ENCODE results near the gene IFI30. TPM values are rescaled to one million over a fixed set of nuclear protein-coding genes. Genes with fewer than 3 reads are reported as not detected.

The IFI30 gene
- total RNA-seq, 1 experiment from 2014 or later: 20.2 TPM

- ChIA-PET CTCF (interaction anchor here (1.4 to 2.1 kb wide), 3 partner anchors 12 to 28 kb away, joined by 5 to 13 read pairs (median 6); partner anchors contain the start of gene PIK3R2), POLR2A (no interaction called here)
- H3K4me3 Mint-ChIP-seq: no peak overlapping the region
- H3K4me1 Mint-ChIP-seq: no peaks in the 10 kb centered on the region
- H3K9me3 Mint-ChIP-seq: peaks cover 3% of the 10 kb centered on the region
- ATAC-seq: no peak
- DNase-seq (ENCODE audit: low spot score): no peak
- peaks cover 30% of the 10 kb centered on the region for H3K36me3 Mint-ChIP-seq
- H3K27me3 Mint-ChIP-seq (ENCODE audit: low read depth): no peaks in the 10 kb centered on the region
- TF ChIP-seq GRHL2 (CRISPR knock-in tag; IDR thresholded peaks at IDR 0.05; ENCODE audit: insufficient replicate concordance, severe bottlenecking): no peak
- TF ChIP-seq ZNF396 (CRISPR knock-in tag; IDR thresholded peaks at IDR 0.05; ENCODE audit: borderline replicate concordance): no peak
- TF ChIP-seq CTCF (IDR thresholded peaks at IDR 0.05): no peak
- H3K27ac Mint-ChIP-seq: no peak overlapping the region
Observed at GRCh38 chr19:18140473-18140872, 33.1 kb upstream of the IFI30 start.

GRCh38 chr19:18141031-18141430, 32.6 kb upstream of the IFI30 start:
- ChIA-PET CTCF (interaction anchor here (1.4 to 2.1 kb wide), 4 partner anchors 11 to 28 kb away, joined by 5 to 13 read pairs (median 6); partner anchors contain the start of gene PIK3R2), POLR2A (interaction anchor here (0.8 kb wide), 1 partner anchor 187 kb away, joined by 3 read pairs; no protein-coding TSS in a partner anchor)
- ATAC-seq (no peak), DNase-seq (ENCODE audit: low spot score) (no peak)
- Mint-ChIP-seq H3K27ac (no peak overlapping the region), H3K4me3 (no peak overlapping the region), H3K9me3 (peaks cover 3% of the 10 kb centered on the region), H3K36me3 (peaks cover 30% of the 10 kb centered on the region), H3K27me3 (ENCODE audit: low read depth) (no peaks in the 10 kb centered on the region), H3K4me1 (no peaks in the 10 kb centered on the region)
- TF ChIP-seq ZNF263 (CRISPR knock-in tag; IDR thresholded peaks at IDR 0.05; ENCODE audit: low read depth) (no peak), E2F1 (CRISPR knock-in tag; IDR thresholded peaks at IDR 0.05) (no peak), SOX15 (CRISPR knock-in tag; IDR thresholded peaks at IDR 0.05) (no peak), RELA (CRISPR knock-in tag; IDR thresholded peaks at IDR 0.05; ENCODE audit: borderline replicate concordance) (no peak), NFE2L1 (CRISPR knock-in tag; IDR thresholded peaks at IDR 0.05) (no peak), ZNF219 (CRISPR knock-in tag; IDR thresholded peaks at IDR 0.05; ENCODE audit: borderline replicate concordance) (no peak), HMGXB4 (CRISPR knock-in tag; IDR thresholded peaks at IDR 0.05) (no peak), IRF1 (CRISPR knock-in tag; IDR thresholded peaks at IDR 0.05) (no peak)

GRCh38 chr19:18143902-18144301, 29.7 kb upstream of the IFI30 start:
- no peak for TF ChIP-seq MLX (CRISPR knock-in tag; IDR thresholded peaks at IDR 0.05)
- no peak for TF ChIP-seq MXD4 (CRISPR knock-in tag; IDR thresholded peaks at IDR 0.05; ENCODE audit: borderline replicate concordance)
- no peak for TF ChIP-seq PRRX2 (CRISPR knock-in tag; IDR thresholded peaks at IDR 0.05)
- no peak for TF ChIP-seq E2F1 (CRISPR knock-in tag; IDR thresholded peaks at IDR 0.05)
- TF ChIP-seq EMX1 (CRISPR knock-in tag; IDR thresholded peaks at IDR 0.05): no peak
- no peak for TF ChIP-seq ZNF425 (CRISPR knock-in tag; conservative IDR thresholded peaks at IDR 0.05)
- no peak for TF ChIP-seq ATF3 (CRISPR knock-in tag; conservative IDR thresholded peaks at IDR 0.05)
- TF ChIP-seq CREB1 (CRISPR knock-in tag; IDR thresholded peaks at IDR 0.05): no peak
- TF ChIP-seq TEAD1 (CRISPR knock-in tag; IDR thresholded peaks at IDR 0.05): no peak
- TF ChIP-seq ZNF671 (CRISPR knock-in tag; IDR thresholded peaks at IDR 0.05): no peak
- no peak for TF ChIP-seq IRF2 (CRISPR knock-in tag; IDR thresholded peaks at IDR 0.05; ENCODE audit: borderline replicate concordance, low read depth)
- no peak overlapping the region for H3K4me3 Mint-ChIP-seq
- ATAC-seq (no peak), DNase-seq (ENCODE audit: low spot score) (no peak)
- CTCF ChIA-PET: no interaction called here
- no peak overlapping the region for H3K27ac Mint-ChIP-seq
- no peaks in the 10 kb centered on the region for H3K27me3 Mint-ChIP-seq (ENCODE audit: low read depth)
- POLR2A ChIA-PET: no interaction called here
- H3K4me1 Mint-ChIP-seq: no peaks in the 10 kb centered on the region
- H3K36me3 Mint-ChIP-seq: peaks cover 31% of the 10 kb centered on the region
- H3K9me3 Mint-ChIP-seq: peaks cover 3% of the 10 kb centered on the region

Data from WTC11 (cell line).